Dermis microvascular lymphatic vessel endothelial cell (primary cell): ENCODE data around the gene AATK. TPM values are rescaled to one million over a fixed set of nuclear protein-coding genes. Genes with fewer than 3 reads are reported as not detected.
A peak's percentile ranks its signal among the peaks of the same experiment; 100 is the strongest.

Experiments used
- DNase-seq, 2 donors: peaks; one replicate each; pipeline versions ENCODE4 v3.0.0 to v3.0.0-alpha.2; 2010; ENCODE audit warnings: low read depth in 2 of 2
- total RNA-seq: library from RNA; depleted of rRNA; stranded (reverse); fragments of >200 nt; gene quantifications from 2 replicates; pipeline ENCODE4 v1.2.1, GENCODE V29; 2014

AATK gene
- 1.5 and 2.9 TPM in 2 replicates for total RNA-seq

- no peak for DNase-seq
Measured at GRCh38 chr17:81166033-81166492, at the start of gene AATK. TSS of gene AATK (minus strand) at chr17:81166221. CDS start at chr17:81165992, 229 bp downstream.

- no peak for DNase-seq
Measured at GRCh38 chr17:81213978-81214377, 48.0 kb upstream of the AATK start.

- DNase-seq = no peak
Measured at GRCh38 chr17:81212365-81212764, 46.3 kb upstream of the AATK start.

- DNase-seq = peak; percentile 18 to 74
Measured at GRCh38 chr17:81210868-81211267, 44.8 kb upstream of the AATK start.

- DNase-seq = peak; percentile 24 to 72
Measured at GRCh38 chr17:81210466-81210865, 44.4 kb upstream of the AATK start.

- DNase-seq = no peak
Measured at GRCh38 chr17:81209141-81209540, 43.1 kb upstream of the AATK start.

- DNase-seq = no peak
Measured at GRCh38 chr17:81208651-81209050, 42.6 kb upstream of the AATK start.

GRCh38 chr17:81207610-81208581 lies 41.9 kb upstream of the AATK start:
- DNase-seq = no peak

GRCh38 chr17:81206657-81207056 lies 40.6 kb upstream of the AATK start:
- DNase-seq = no peak

- DNase-seq = no peak
Measured at GRCh38 chr17:81206166-81206565, 40.1 kb upstream of the AATK start.

- DNase-seq = no peak
Measured at GRCh38 chr17:81204578-81204977, 38.6 kb upstream of the AATK start.

GRCh38 chr17:81203136-81203535 lies 37.1 kb upstream of the AATK start:
- DNase-seq = no peak

GRCh38 chr17:81202318-81202717 lies 36.3 kb upstream of the AATK start:
- no peak for DNase-seq

- DNase-seq = peak; percentile 43 to 83
Measured at GRCh38 chr17:81200695-81201580, 34.9 kb upstream of the AATK start.

- no peak for DNase-seq
Measured at GRCh38 chr17:81200201-81200600, 34.2 kb upstream of the AATK start.

- no peak for DNase-seq
Measured at GRCh38 chr17:81199482-81199830, 33.4 kb upstream of the AATK start.

GRCh38 chr17:81198826-81199481 lies 32.9 kb upstream of the AATK start:
- no peak for DNase-seq

- DNase-seq = no peak
Measured at GRCh38 chr17:81197831-81198490, 31.9 kb upstream of the AATK start.

GRCh38 chr17:81197409-81197795 lies 31.4 kb upstream of the AATK start:
- no peak for DNase-seq

- peak; percentile 79 to 80 for DNase-seq
Measured at GRCh38 chr17:81196505-81197408, 30.7 kb upstream of the AATK start.
